Right lobe of liver (tissue), 6 donors: ENCODE data around the gene RPP14. TPM values are rescaled to one million over a fixed set of nuclear protein-coding genes. Genes with fewer than 3 reads are reported as not detected.

ENCODE experiments used
- ATAC-seq, 4 donors: fragments of 200-7000 bp; cut with Tn5 transposase; one replicate each; pipeline ENCODE4 v1.9.1; 2020; ENCODE audit warnings: mild to moderate bottlenecking in 4 of 4, moderate library complexity in 4 of 4
- DNase-seq, 3 donors: peaks; one replicate each; pipeline ENCODE4 v3.0.0-alpha.2; 2020
- H3K27ac ChIP-seq, 3 donors: fragments of 200-600 bp; one replicate each; pipeline ENCODE4 v1.8.0; 2022
- H3K27me3 ChIP-seq, 2 donors: fragments of 200-600 bp; one replicate each; pipeline ENCODE4 v1.8.0; 2022
- H3K36me3 ChIP-seq, 4 donors: fragments of 200-600 bp; sonication (generic) in 1 of 4; one replicate each; pipeline versions ENCODE4 v1.5.1 to v1.8.0; 2017 to 2022; ENCODE audit warnings: control low read depth in 1 of 4
- H3K4me1 ChIP-seq, 4 donors: fragments of 200-600 bp; sonication (generic) in 1 of 4; one replicate each; pipeline versions ENCODE4 v1.5.1 to v1.8.0; 2017 to 2022; ENCODE audit warnings: control low read depth in 1 of 4
- H3K4me3 ChIP-seq, 3 donors: fragments of 200-600 bp; one replicate each; pipeline ENCODE4 v1.8.0; 2022
- H3K9me3 ChIP-seq, 4 donors: fragments of 200-600 bp; sonication (generic) in 1 of 4; one replicate each; pipeline versions ENCODE4 v1.5.1 to v1.8.0; 2017 to 2022; ENCODE audit warnings: control low read depth in 1 of 4
- POLR2A ChIP-seq: fragments of 450-650 bp; IDR thresholded peaks from one replicate; pipeline ENCODE4 v1.6.1; 2017; ENCODE audit warnings: antibody characterized with exemption, mild to moderate bottlenecking
- WGBS: methylation state at CpG from one replicate; pipeline ENCODE4 v1.1.6; 2018; ENCODE audit warnings: low coverage, low lambda C conversion rate; ENCODE audit not compliant: insufficient coverage; ENCODE audit errors: missing lambda C conversion rate; 5-methylcytosine and 5-hydroxymethylcytosine counted together
- intact Hi-C, 2 donors: fragments of 100-400 bp; cut with DNase I; formaldehyde crosslinking; loops; one replicate each; pipeline versions ENCODE4 v1.11.2 to v1.14.1; 2022
- long read RNA-seq: library from polyadenylated mRNA; unstranded; transcript quantifications from one replicate; pipeline ENCODE4 v2.0.0, GENCODE V29; 2019
- total RNA-seq, 6 experiments: library from RNA; depleted of rRNA in 2 of 6; stranded (reverse); fragments of >200 nt in 2 of 6; fragmentation: NEBNext Ultra II Directional in 3 of 6; extraction: Animal tissue kit (Norgen Biotek cat#: 25700) in 3 of 6; gene quantifications; one replicate each; pipeline versions ENCODE4 v1.1.0 to v1.2.4, GENCODE V29; 2016 to 2023
- TF ChIP-seq, protein P1 (sequence below), 4 donors: fragments of 200-600 bp in 3 of 4; fragments of 450-650 bp in 1 of 4; IDR thresholded peaks; one replicate each; pipeline versions ENCODE4 v1.5.1 to v1.8.0; 2016 to 2022; ENCODE audit warnings: antibody characterized with exemption in 4 of 4, mild to moderate bottlenecking in 2 of 4
- donor health status: DM: no; HTN: yes; CAD: no.
- donor health status: DM: no; HTN: no; CAD: no.
- donor health status: DM: no; HTN: no; CAD: no.
- donor health status: DM: no; HTN: yes; CAD: no.
- donor health status: DM: no; HTN: yes; CAD: no.

RPP14 gene
- 10 to 100 TPM in 4 of 6 experiments, 1 to 10 TPM in 2; 7.9 to 12.6 (median 10.6) TPM for total RNA-seq
- long read RNA-seq, full-length matches to known transcripts = 2 of 4 reads
- long read RNA-seq, partial matches to known transcripts = 0 of 4 reads
- long read RNA-seq, other reads (novel, unspliced or antisense) = 2 of 4 reads

DNA sequence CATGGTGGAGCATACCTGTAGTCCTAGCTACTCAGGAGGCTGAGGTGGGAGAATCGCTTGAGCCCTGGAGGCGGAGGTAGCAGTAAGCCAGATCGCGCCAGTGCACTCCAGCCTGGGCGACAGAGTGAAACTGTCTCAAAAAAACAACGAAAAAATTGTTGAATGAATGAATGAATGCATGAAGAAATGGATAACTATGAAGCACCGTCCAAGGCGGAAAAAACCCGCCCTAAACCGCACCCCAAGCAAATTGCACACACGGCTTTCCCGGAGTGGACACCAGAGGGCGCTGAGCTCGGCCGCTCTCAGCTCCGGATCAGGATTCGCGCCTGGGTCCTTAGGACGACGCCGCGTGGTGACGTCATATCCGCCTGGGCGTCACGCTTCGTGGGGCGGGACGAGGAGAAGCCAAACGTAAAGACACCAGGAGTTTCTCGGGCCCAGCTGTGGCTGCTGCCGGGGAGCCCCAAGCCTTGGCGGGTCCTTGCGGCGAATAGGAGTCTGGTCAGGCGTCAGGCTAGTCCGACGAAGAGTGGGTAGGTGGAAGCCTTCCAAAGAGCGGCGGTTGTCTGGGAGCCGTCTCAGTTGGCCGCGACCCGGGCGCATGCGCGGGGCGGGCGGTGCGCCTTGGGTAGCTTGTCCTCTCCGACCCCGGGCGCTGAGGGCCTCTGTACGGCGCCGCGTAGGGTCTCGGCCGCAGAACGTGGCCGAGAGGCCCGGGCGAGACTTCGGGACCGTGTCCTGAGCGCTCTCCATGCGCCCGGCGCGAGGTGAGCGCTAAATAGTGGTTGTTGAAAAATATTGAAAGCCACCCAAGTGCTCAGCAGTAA lies at the start of gene RPP14, which contains the start of gene HTD2:
RPP14 (plus strand) TSS at position 364 of the 830 bp plus-strand sequence. CDS start 4,085 bp downstream, outside the sequence.
HTD2 (plus strand) TSS at position 639 of the 830 bp plus-strand sequence. CDS start 11,094 bp downstream, outside the sequence.
- H3K4me1 ChIP-seq = peaks cover 0 to 21% (median 12%) of the 10 kb centered on the region in 4 donors
- DNase-seq (peak; percentile 98 to 99 (median 98)), ATAC-seq (peak; percentile 90 to 95 (median 94))
- H3K9me3 ChIP-seq = no peaks in the 10 kb centered on the region
- WGBS = 9% methylated on average over 29 of the region's 71 CpGs
- H3K4me3 ChIP-seq = peak within 1 kb of the TSS; percentile 57 to 96 (median 68)
- TF ChIP-seq, protein P1, sequence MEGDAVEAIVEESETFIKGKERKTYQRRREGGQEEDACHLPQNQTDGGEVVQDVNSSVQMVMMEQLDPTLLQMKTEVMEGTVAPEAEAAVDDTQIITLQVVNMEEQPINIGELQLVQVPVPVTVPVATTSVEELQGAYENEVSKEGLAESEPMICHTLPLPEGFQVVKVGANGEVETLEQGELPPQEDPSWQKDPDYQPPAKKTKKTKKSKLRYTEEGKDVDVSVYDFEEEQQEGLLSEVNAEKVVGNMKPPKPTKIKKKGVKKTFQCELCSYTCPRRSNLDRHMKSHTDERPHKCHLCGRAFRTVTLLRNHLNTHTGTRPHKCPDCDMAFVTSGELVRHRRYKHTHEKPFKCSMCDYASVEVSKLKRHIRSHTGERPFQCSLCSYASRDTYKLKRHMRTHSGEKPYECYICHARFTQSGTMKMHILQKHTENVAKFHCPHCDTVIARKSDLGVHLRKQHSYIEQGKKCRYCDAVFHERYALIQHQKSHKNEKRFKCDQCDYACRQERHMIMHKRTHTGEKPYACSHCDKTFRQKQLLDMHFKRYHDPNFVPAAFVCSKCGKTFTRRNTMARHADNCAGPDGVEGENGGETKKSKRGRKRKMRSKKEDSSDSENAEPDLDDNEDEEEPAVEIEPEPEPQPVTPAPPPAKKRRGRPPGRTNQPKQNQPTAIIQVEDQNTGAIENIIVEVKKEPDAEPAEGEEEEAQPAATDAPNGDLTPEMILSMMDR (IDR thresholded peaks at IDR 0.05) = peak; percentile 96 to 99 (median 98)
- peak; percentile 83 for TF ChIP-seq POLR2A
- peaks cover 0 to 14% (median 4%) of the 10 kb centered on the region in 4 donors for H3K36me3 ChIP-seq
- intact Hi-C loops = loop anchor here in 1 of 2 donors (10.0 kb wide), 1 partner anchor 301 kb away; the partner anchor contains the start of gene FLNB
- H3K27me3 ChIP-seq = no peaks in the 10 kb centered on the region
- peak within 1 kb of the TSS; percentile 96 to 98 (median 97) for H3K27ac ChIP-seq

DNA sequence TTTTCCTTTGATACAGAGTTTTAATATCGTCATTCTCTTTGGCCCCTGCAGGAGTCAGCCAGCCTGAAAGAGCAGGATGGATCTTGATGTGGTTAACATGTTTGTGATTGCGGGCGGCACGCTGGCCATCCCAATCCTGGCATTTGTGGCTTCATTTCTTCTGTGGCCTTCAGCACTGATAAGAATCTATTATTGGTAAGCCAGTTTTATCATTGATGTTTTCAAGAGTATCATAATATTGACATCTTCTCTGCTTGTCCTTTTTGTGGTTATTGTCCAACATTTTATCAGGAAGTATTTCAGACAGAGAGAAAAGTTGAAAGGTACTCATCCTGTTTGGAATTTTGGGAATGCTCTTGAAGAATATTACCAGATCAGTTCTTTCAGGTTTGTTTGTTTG lies 49.5 kb upstream of the RPP14 start:
- Histone ChIP-seq H3K36me3 (peaks cover 0 to 39% (median 10%) of the 10 kb centered on the region in 4 donors), H3K9me3 (no peaks in the 10 kb centered on the region), H3K4me3 (no peak overlapping the region), H3K27ac (no peak overlapping the region), H3K27me3 (no peaks in the 10 kb centered on the region), H3K4me1 (peaks cover 0 to 37% (median 0%) of the 10 kb centered on the region in 4 donors)
- WGBS = 92% methylated on average over 4 of the region's 4 CpGs
- DNase-seq (no peak), ATAC-seq (no peak)
- intact Hi-C loops = no loop called here
- no peak for TF ChIP-seq POLR2A
- TF ChIP-seq, protein P1 (IDR thresholded peaks at IDR 0.05) = no peak

DNA sequence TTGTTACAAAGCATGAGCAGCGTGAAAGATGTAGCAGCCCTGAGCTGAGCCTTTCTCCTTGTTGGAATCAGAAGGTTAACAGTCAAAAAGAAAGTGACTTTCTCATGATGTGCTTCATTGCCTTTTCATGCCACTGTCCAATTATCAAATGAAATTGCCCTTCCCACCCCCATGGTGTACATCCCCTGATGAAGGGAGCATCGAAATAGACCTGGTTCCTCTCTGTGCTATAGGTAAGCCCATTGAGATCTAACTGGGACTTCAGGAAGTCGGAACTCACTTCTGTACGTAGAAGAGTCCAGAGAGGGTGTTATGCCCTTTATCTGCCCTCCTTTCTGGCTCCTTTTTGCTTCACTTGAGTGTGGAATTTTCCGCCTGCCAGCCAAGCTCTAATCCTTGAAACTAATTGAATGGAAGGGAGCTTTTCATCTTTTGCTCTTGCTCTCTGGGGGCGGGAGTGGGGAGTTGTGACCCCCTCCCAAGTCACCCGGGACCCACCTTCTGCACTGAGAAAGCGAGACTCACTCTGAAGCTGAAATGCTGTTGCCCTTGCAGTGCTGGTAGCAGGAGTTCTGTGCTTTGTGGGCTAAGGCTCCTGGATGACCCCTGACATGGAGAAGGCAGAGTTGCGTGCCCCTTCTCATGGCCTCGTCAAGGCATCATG lies 47.5 kb upstream of the RPP14 start:
- no peaks in the 10 kb centered on the region for H3K27me3 ChIP-seq
- intact Hi-C loops = no loop called here
- no peaks in the 10 kb centered on the region for H3K9me3 ChIP-seq
- H3K27ac ChIP-seq = no peak overlapping the region
- ATAC-seq (no peak), DNase-seq (no peak)
- WGBS = 82% methylated on average over 4 of the region's 10 CpGs
- peaks cover 0 to 39% (median 10%) of the 10 kb centered on the region in 4 donors for H3K36me3 ChIP-seq
- peaks cover 0 to 18% (median 0%) of the 10 kb centered on the region in 4 donors for H3K4me1 ChIP-seq
- TF ChIP-seq, protein P1 (IDR thresholded peaks at IDR 0.05) = no peak
- no peak for TF ChIP-seq POLR2A
- no peak overlapping the region for H3K4me3 ChIP-seq

DNA sequence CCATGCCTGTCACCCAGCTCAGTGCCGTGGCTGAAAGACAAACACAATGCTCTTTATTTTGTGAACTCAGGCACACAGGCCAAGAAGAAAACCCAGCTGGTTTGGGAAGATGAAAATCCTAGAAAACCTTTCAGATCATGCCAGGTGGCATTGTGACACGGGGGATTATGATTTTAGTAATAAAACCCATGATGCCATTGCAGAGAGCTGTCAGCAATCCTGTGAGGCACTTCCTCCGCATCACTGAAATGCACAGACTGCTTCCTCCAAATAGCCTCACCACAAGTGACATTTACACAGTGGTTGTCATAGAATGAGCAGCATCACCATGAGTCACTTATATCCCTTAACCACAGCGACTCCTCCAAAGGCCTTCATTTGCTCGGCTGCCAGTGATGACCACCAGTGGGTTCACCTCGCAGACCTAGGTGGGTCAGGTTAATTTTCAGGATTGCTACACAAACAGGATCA lies 45.7 kb upstream of the RPP14 start:
- H3K36me3 ChIP-seq = peaks cover 0 to 39% (median 10%) of the 10 kb centered on the region in 4 donors
- no peak overlapping the region for H3K27ac ChIP-seq
- no peaks in the 10 kb centered on the region for H3K9me3 ChIP-seq
- H3K4me3 ChIP-seq = no peak overlapping the region
- intact Hi-C loops = no loop called here
- ATAC-seq = peak in 2 of 4 donors; percentile 14 to 53
- DNase-seq = no peak
- 100% methylated on average over 2 of the region's 6 CpGs for WGBS
- peaks cover 0 to 3% (median 0%) of the 10 kb centered on the region in 4 donors for H3K4me1 ChIP-seq
- no peak for TF ChIP-seq POLR2A
- TF ChIP-seq, protein P1 (IDR thresholded peaks at IDR 0.05) = no peak
- H3K27me3 ChIP-seq = no peaks in the 10 kb centered on the region
